Cardiac septum (tissue), 1 donor: ENCODE results near the gene THNSL1. TPM values are rescaled to one million over a fixed set of nuclear protein-coding genes. Genes with fewer than 3 reads are reported as not detected.
A peak's percentile ranks its signal among the peaks of the same experiment; 100 is the strongest.
"Not testable (repeated sequence)": the region's sequence is repeated elsewhere in the genome, so short reads cannot be mapped to it uniquely, and the experiment has no call there.

Experiments used
- DNase-seq: peaks from one replicate; pipeline ENCODE4 v3.0.0-alpha.2; 2020; ENCODE audit warnings: low spot score
- intact Hi-C: fragments of 100-400 bp; cut with DNase I; formaldehyde crosslinking; loops from one replicate; pipeline ENCODE4 v1.14.0; 2022
- long read RNA-seq: library from polyadenylated mRNA; unstranded; transcript quantifications from one replicate; pipeline ENCODE4 v2.0.0, GENCODE V29; 2021
- total RNA-seq: library from RNA; stranded (reverse); fragmentation: NEBNext Ultra II Directional; extraction: Animal tissue kit (Norgen Biotek cat#: 25700); gene quantifications from one replicate; pipeline ENCODE4 v1.2.1, GENCODE V29; 2021
- donor health status: DM: no; HTN: no; CAD: no.

The THNSL1 gene
- 4.3 TPM for total RNA-seq
- long read RNA-seq, transcript THNSL1-202 (3 exons, 3,788 nt), result major isoform, 5 of 10 reads
- long read RNA-seq, partial matches to known transcripts, result 0 of 10 reads
- long read RNA-seq, other reads (novel, unspliced or antisense), result 1 of 10 reads

GRCh38 chr10:25016376-25017153, at the start of gene THNSL1:
Gene THNSL1, plus strand, starts transcription at chr10:25016612. Its CDS starts 6,612 bp downstream, at chr10:25023224.
- intact Hi-C loops, result loop anchor here (2.0 kb wide), 1 partner anchor 294 kb away; the partner anchor contains the start of gene ARHGAP21
- DNase-seq, result peak; percentile 97

- no peak for DNase-seq
- intact Hi-C loops, result no loop called here
Observed at GRCh38 chr10:24966962-24967481, 49.4 kb upstream of the THNSL1 start.

- intact Hi-C loops, result no loop called here
Observed at GRCh38 chr10:24968349-24968748, 48.1 kb upstream of the THNSL1 start.

GRCh38 chr10:24968951-24969350, 47.5 kb upstream of the THNSL1 start:
- DNase-seq, intact Hi-C loops: not testable (repeated sequence)

More at GRCh38 chr10:24968349-24968748, 48.1 kb upstream of the THNSL1 start:
- no peak for DNase-seq

GRCh38 chr10:24969841-24970281, 46.6 kb upstream of the THNSL1 start:
- intact Hi-C loops, result no loop called here

GRCh38 chr10:24971374-24971773, 45.0 kb upstream of the THNSL1 start:
- intact Hi-C loops, result no loop called here
- DNase-seq, result no peak

More at GRCh38 chr10:24969841-24970281, 46.6 kb upstream of the THNSL1 start:
- DNase-seq, result no peak

GRCh38 chr10:24973163-24973562, 43.2 kb upstream of the THNSL1 start:
- intact Hi-C loops, result no loop called here

GRCh38 chr10:24974976-24975375, 41.4 kb upstream of the THNSL1 start:
- DNase-seq, result no peak
- intact Hi-C loops, result no loop called here

More at GRCh38 chr10:24973163-24973562, 43.2 kb upstream of the THNSL1 start:
- DNase-seq, result no peak

GRCh38 chr10:24979685-24980084, 36.7 kb upstream of the THNSL1 start:
- intact Hi-C loops, result loop anchor here (10.0 kb wide), 1 partner anchor 335 kb away; no protein-coding TSS in a partner anchor

GRCh38 chr10:24981161-24981710, 35.2 kb upstream of the THNSL1 start:
- intact Hi-C loops, result loop anchor here (10.0 kb wide), 1 partner anchor 336 kb away; no protein-coding TSS in a partner anchor
- no peak for DNase-seq

More at GRCh38 chr10:24979685-24980084, 36.7 kb upstream of the THNSL1 start:
- no peak for DNase-seq

- no peak for DNase-seq
- intact Hi-C loops, result loop anchor here (10.0 kb wide), 1 partner anchor 338 kb away; no protein-coding TSS in a partner anchor
Observed at GRCh38 chr10:24982319-24983112, 33.9 kb upstream of the THNSL1 start.

- intact Hi-C loops, result loop anchor here (10.0 kb wide), 1 partner anchor 338 kb away; no protein-coding TSS in a partner anchor
Observed at GRCh38 chr10:24983130-24983529, 33.3 kb upstream of the THNSL1 start.

GRCh38 chr10:24983946-24984345, 32.5 kb upstream of the THNSL1 start:
- DNase-seq, result no peak
- intact Hi-C loops, result loop anchor here (10.0 kb wide), 1 partner anchor 339 kb away; no protein-coding TSS in a partner anchor

More at GRCh38 chr10:24983130-24983529, 33.3 kb upstream of the THNSL1 start:
- no peak for DNase-seq

- DNase-seq, result no peak
- intact Hi-C loops, result loop anchor here (10.0 kb wide), 1 partner anchor 340 kb away; no protein-coding TSS in a partner anchor
Observed at GRCh38 chr10:24984906-24985305, 31.5 kb upstream of the THNSL1 start.

GRCh38 chr10:24988831-24989640, 27.4 kb upstream of the THNSL1 start:
- no peak for DNase-seq
- intact Hi-C loops, result loop anchor here (10.0 kb wide), 1 partner anchor 344 kb away; no protein-coding TSS in a partner anchor

GRCh38 chr10:24989867-24990266, 26.5 kb upstream of the THNSL1 start:
- intact Hi-C loops, result loop anchor here (10.0 kb wide), 1 partner anchor 345 kb away; no protein-coding TSS in a partner anchor
- no peak for DNase-seq

GRCh38 chr10:24991298-24991697, 25.1 kb upstream of the THNSL1 start:
- intact Hi-C loops, result no loop called here
- no peak for DNase-seq

- DNase-seq, result no peak
- intact Hi-C loops, result no loop called here
Observed at GRCh38 chr10:24992512-24993133, 23.8 kb upstream of the THNSL1 start.
